ENCODE data around the gene COX7A2.

Gene COX7A2

DNA sequence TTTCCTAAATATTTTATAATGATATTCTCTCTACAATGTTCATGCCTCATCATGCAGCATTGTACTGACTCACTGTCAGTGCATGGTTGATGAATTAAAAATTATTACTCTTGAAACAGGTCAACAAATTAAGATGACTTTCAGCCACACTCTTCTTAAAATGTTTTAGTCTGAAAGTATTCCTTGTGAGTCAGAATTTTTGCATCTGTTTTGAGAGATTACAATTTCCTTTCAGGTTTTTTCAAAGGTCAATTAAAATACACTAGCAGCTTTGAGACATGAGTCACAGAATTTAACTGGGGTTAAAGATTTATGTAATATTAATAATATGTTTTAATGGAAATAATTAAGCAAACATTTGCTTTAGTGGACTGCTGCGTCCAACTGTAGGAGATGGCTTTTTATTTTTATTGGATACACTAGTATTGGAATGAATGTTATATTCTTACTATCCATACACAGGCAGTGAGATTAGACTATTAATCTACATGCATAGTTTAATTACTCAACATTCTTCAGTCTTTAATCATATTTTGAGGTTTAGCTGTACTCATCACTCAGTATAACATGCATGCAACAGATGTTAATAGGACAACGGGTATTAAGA, 47.4 kb downstream of the COX7A2 start:
- DNase-seq, result no peak

GRCh38 chr6:75188221-75188925, 55.2 kb downstream of the COX7A2 start:
- no peak for DNase-seq
